ENCODE data around the gene SCGN.
A peak's percentile ranks its signal among the peaks of the same experiment; 100 is the strongest.

Gene SCGN

GRCh38 chr6:25652007-25652515, at the start of gene SCGN:
SCGN (plus strand) TSS chr6:25652215; CDS start chr6:25652404, 189 bp downstream.
- DNase-seq (ENCODE audit: low read depth): peak; percentile 41

GRCh38 chr6:25602674-25602982, 49.4 kb upstream of the SCGN start:
- DNase-seq (ENCODE audit: low read depth): no peak

- no peak for DNase-seq (ENCODE audit: low read depth)
These were observed 48.8 kb upstream of the SCGN start for GRCh38 chr6:25603251-25603650.

GRCh38 chr6:25606151-25606550, 45.9 kb upstream of the SCGN start:
- DNase-seq (ENCODE audit: low read depth): no peak

- DNase-seq (ENCODE audit: low read depth): no peak
These were observed 43.3 kb upstream of the SCGN start for GRCh38 chr6:25608558-25609174.

- no peak for DNase-seq (ENCODE audit: low read depth)
These were observed 39.3 kb upstream of the SCGN start for GRCh38 chr6:25612666-25613065.

- no peak for DNase-seq (ENCODE audit: low read depth)
These were observed 38.6 kb upstream of the SCGN start for GRCh38 chr6:25613415-25613814.

GRCh38 chr6:25614052-25614451, 38.0 kb upstream of the SCGN start:
- DNase-seq (ENCODE audit: low read depth): no peak

- no peak for DNase-seq (ENCODE audit: low read depth)
These were observed 36.5 kb upstream of the SCGN start for GRCh38 chr6:25615471-25615870.

GRCh38 chr6:25617997-25618396, 34.0 kb upstream of the SCGN start:
- no peak for DNase-seq (ENCODE audit: low read depth)

- no peak for DNase-seq (ENCODE audit: low read depth)
These were observed 32.8 kb upstream of the SCGN start for GRCh38 chr6:25619217-25619616.

- DNase-seq (ENCODE audit: low read depth): no peak
These were observed 31.6 kb upstream of the SCGN start for GRCh38 chr6:25620391-25620790.

GRCh38 chr6:25623065-25623464, 28.9 kb upstream of the SCGN start:
- no peak for DNase-seq (ENCODE audit: low read depth)

GRCh38 chr6:25623879-25624278, 28.1 kb upstream of the SCGN start:
- no peak for DNase-seq (ENCODE audit: low read depth)

GRCh38 chr6:25627001-25627400, 25.0 kb upstream of the SCGN start:
- DNase-seq (ENCODE audit: low read depth): no peak

GRCh38 chr6:25628471-25629197, 23.4 kb upstream of the SCGN start:
- DNase-seq (ENCODE audit: low read depth): no peak

GRCh38 chr6:25629198-25629576, 22.8 kb upstream of the SCGN start:
- no peak for DNase-seq (ENCODE audit: low read depth)

- DNase-seq (ENCODE audit: low read depth): no peak
These were observed 21.3 kb upstream of the SCGN start for GRCh38 chr6:25630508-25631278.

- no peak for DNase-seq (ENCODE audit: low read depth)
These were observed 16.1 kb upstream of the SCGN start for GRCh38 chr6:25635886-25636317.

GRCh38 chr6:25637211-25637610, 14.8 kb upstream of the SCGN start:
- DNase-seq (ENCODE audit: low read depth): no peak

GRCh38 chr6:25637960-25638434, 14.0 kb upstream of the SCGN start:
- DNase-seq (ENCODE audit: low read depth): no peak

GRCh38 chr6:25639653-25640052, 12.4 kb upstream of the SCGN start:
- no peak for DNase-seq (ENCODE audit: low read depth)

- no peak for DNase-seq (ENCODE audit: low read depth)
These were observed 11.6 kb upstream of the SCGN start for GRCh38 chr6:25640446-25640845.
